Spinal cord (tissue), 10 donors: ENCODE measurements around the gene KIAA0513. TPM values are rescaled to one million over a fixed set of nuclear protein-coding genes. Genes with fewer than 3 reads are reported as not detected.
A peak's percentile ranks its signal among the peaks of the same experiment; 100 is the strongest.

Experiments used
- DNase-seq, 6 donors: peaks; one replicate each; pipeline versions ENCODE4 v3.0.0 to v3.0.0-alpha.2; 2013 to 2015; ENCODE audit warnings: low spot score in 6 of 6, low read depth in 4 of 6
- H3K27ac ChIP-seq: one replicate; pipeline ENCODE4 v1.5.1; 2013; ENCODE audit warnings: low read depth, low read length, control low read depth
- H3K27me3 ChIP-seq: one replicate; pipeline ENCODE4 v1.6.1; 2013; ENCODE audit warnings: low read length; ENCODE audit not compliant: control insufficient read depth, insufficient read depth
- H3K36me3 ChIP-seq: one replicate; pipeline ENCODE4 v1.6.1; 2013; ENCODE audit warnings: low read length; ENCODE audit not compliant: control insufficient read depth, insufficient read depth
- H3K4me1 ChIP-seq: one replicate; pipeline ENCODE4 v1.6.1; 2013; ENCODE audit warnings: low read length; ENCODE audit not compliant: control insufficient read depth, insufficient read depth
- H3K4me3 ChIP-seq: one replicate; pipeline ENCODE4 v1.5.1; 2013; ENCODE audit warnings: low read depth, low read length, control low read depth
- H3K9me3 ChIP-seq: one replicate; pipeline ENCODE4 v1.6.1; 2013; ENCODE audit warnings: low read length; ENCODE audit not compliant: control insufficient read depth, insufficient read depth
- WGBS: methylation state at CpG from one replicate; pipeline ENCODE4 v1.1.5; 2013; ENCODE audit warnings: missing lambda C conversion rate; ENCODE audit not compliant: insufficient coverage; 5-methylcytosine and 5-hydroxymethylcytosine counted together
- polyA plus RNA-seq, 2 donors: library from polyadenylated mRNA; unstranded; fragments of 120-200 nt; gene quantifications; one replicate each; pipeline ENCODE4 v1.2.1, GENCODE V29; 2013; ENCODE audit not compliant: insufficient read length in 2 of 2
- total RNA-seq, 2 donors: library from RNA; depleted of rRNA in 1 of 2; stranded (reverse); fragments of 120-200 nt in 1 of 2; fragments of >200 nt in 1 of 2; gene quantifications; one replicate each; pipeline versions ENCODE4 v1.2.3 to v1.2.4, GENCODE V29; 2013 to 2014
- donor health status: healthy.

The KIAA0513 gene
- total and polyA plus RNA-seq, 4 donors = 18.4 to 40.9 (median 40.0) TPM

DNA sequence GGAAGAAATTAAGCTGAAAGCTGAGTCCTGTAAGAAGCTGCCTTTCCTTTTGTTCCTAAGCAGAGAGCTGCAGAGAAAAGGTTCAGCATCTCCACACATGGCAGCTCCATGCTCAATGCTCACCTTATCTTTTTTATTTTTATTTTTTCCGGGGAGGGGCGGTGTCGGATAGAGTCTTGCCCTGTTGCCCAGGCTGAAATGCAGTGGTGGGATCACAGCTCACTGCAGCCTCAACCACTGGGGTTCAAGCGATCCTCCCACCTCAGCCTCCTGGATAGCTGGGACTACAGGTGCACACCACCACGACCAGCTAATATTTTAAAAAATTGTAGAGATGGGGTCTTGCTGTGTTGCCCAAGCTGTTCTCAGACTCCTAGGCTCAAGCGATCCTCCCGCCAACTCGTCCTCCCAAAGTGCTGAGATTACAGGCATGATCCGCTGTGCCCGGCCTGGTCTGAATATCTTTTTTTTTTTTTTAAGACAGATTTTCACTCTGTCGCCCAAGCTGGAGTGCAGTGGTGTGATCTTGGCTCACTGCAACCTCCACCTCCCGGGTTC lies 112.9 kb downstream of the KIAA0513 start:
- Histone ChIP-seq H3K36me3 (no peaks in the 10 kb centered on the region), H3K27me3 (peaks cover 3% of the 10 kb centered on the region), H3K4me1 (peaks cover 39% of the 10 kb centered on the region), H3K27ac (no peak overlapping the region), H3K4me3 (no peak overlapping the region), H3K9me3 (no peaks in the 10 kb centered on the region)
- WGBS = 87% methylated on average over 10 of the region's 12 CpGs
- DNase-seq = no peak

DNA sequence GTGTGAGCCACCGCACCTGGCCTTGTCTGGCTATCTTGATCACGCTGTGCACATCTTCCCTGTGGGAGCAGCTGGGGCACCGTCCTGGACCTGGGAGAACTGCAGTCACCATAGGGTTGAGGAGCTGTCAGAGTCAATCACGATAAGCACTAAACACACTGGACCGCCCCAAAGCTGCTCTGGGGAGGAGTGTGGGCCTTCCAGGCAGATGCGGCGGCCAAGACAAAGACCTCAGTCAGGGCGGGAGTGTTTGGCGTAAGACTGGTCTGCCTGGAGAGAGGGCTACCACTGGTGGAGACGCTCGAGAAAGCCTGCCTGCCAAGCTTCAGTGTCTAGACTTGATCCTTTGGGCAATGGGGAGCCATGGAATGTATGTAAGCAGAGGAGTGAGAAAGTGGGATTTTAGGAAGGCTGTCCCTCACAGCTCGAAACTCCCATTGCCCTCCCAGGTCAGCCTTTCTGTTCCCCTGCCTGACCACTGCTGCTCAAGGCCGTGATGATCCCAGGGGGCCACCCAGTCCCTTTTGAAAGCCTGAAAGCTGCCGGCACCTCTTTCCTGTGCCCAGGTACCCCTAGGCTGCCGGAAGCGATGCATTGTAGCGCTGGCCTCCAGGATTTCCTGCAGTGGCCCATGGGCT lies 114.0 kb downstream of the KIAA0513 start:
- Histone ChIP-seq H3K36me3 (no peaks in the 10 kb centered on the region), H3K27me3 (peaks cover 3% of the 10 kb centered on the region), H3K4me3 (no peak overlapping the region), H3K9me3 (no peaks in the 10 kb centered on the region), H3K27ac (no peak overlapping the region), H3K4me1 (peaks cover 38% of the 10 kb centered on the region)
- WGBS = 70% methylated on average over 17 of the region's 17 CpGs
- DNase-seq = peak in 1 of 6 donors; percentile 42

DNA sequence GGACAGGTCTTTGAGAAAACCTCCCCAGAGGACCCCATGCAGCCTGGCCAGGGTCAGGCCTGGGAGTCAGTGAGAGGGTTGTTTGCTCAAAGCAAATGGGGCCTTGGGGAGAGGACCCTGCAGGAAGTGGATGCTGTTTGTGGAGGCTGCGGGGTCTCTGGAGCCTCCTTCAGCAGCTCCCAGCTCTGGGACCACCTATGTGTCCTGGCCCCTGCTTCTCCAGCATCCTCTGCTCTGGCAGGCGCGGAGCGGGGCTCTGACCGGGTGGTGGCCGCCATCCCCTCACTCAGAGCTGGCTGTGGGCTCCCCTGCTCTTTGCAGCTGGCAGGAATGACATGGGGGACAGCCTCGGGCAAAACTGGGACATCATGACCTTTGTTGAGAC lies 114.5 kb downstream of the KIAA0513 start:
- no peak for DNase-seq
- Histone ChIP-seq H3K36me3 (no peaks in the 10 kb centered on the region), H3K27me3 (peaks cover under 1% of the 10 kb centered on the region), H3K9me3 (no peaks in the 10 kb centered on the region), H3K27ac (no peak overlapping the region), H3K4me3 (no peak overlapping the region), H3K4me1 (peaks cover 38% of the 10 kb centered on the region)
- 98% methylated on average over 6 of the region's 7 CpGs for WGBS

DNA sequence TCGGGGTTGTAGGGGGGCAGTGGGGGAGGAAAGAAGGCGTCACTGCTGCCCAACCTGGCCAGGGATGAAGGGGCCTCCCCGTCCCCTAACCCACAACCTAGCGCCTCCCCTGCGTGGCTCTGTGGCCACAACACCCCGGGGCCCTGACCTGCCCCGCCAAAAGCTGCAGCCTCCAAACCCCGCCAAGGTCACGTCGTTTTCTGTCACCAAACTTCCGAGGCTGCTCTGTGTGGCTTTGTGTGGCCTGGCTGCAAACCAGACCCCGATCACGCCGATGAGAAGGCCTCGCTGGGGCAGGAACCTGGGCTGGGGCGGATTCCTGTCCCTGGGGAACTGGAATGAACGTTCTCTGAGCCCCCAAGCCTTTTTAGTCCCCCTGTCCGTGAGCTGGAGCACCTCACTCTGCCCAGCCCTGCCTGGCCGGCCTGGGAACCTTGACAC lies 115.2 kb downstream of the KIAA0513 start:
- no peak overlapping the region for H3K4me3 ChIP-seq
- H3K36me3 ChIP-seq = no peaks in the 10 kb centered on the region
- no peak overlapping the region for H3K27ac ChIP-seq
- H3K4me1 ChIP-seq = peaks cover 36% of the 10 kb centered on the region
- no peak for DNase-seq
- H3K27me3 ChIP-seq = no peaks in the 10 kb centered on the region
- no peaks in the 10 kb centered on the region for H3K9me3 ChIP-seq
- WGBS = 84% methylated on average over 15 of the region's 19 CpGs

Other genes with a start within 250 kb of the KIAA0513 start
- 10 to 100 TPM; 12.7 to 15.8 TPM for gene CRISPLD2, start 207.8 kb upstream of the KIAA0513 start, total RNA-seq
- 1 to 10 TPM; 3.4 to 3.8 TPM for gene CRISPLD2, start 207.8 kb upstream of the KIAA0513 start, polyA plus RNA-seq
- 10 to 100 TPM; 30.3 to 39.9 TPM for gene ZDHHC7, start 16.3 kb upstream of the KIAA0513 start, total RNA-seq
- gene ZDHHC7, start 16.3 kb upstream of the KIAA0513 start, polyA plus RNA-seq = 10 to 100 TPM; 40.6 to 48.1 TPM
- gene CIBAR2, start 84.7 kb downstream of the KIAA0513 start, total RNA-seq = 1 to 10 TPM in 1 of 2 donors, under 1 TPM in 1; 0.69 to 6.8 TPM
- 1 to 10 TPM; 2.9 to 3.6 TPM for gene CIBAR2, start 84.7 kb downstream of the KIAA0513 start, polyA plus RNA-seq